Endothelial cell of umbilical vein (primary cell): Measurements from ENCODE around the gene C12orf42. TPM values are rescaled to one million over a fixed set of nuclear protein-coding genes. Genes with fewer than 3 reads are reported as not detected.

ENCODE experiments used
- BruUV-seq: library from RNA; stranded (reverse); fragments of 400-500 nt; replicated peaks from 2 replicates; lab custom pipeline; 2021; lab: Mats Ljungman, UMichigan
- CTCF ChIA-PET: fragments of 300-600, 350-600 bp; sonication (Branson Sonifier 250); formaldehyde crosslinking; loops from one replicate; lab custom pipeline; 2021; ENCODE audit warnings: antibody characterized with exemption, inconsistent platforms; lab: Charles Lee
- POLR2A ChIA-PET: fragments of 300-600, 350-600 bp; sonication (Branson Sonifier 250); formaldehyde crosslinking; loops from one replicate; lab custom pipeline; 2021; ENCODE audit warnings: antibody characterized with exemption, inconsistent platforms; lab: Charles Lee
- DNase-seq: peaks from one replicate; pipeline ENCODE4 v3.0.0-alpha.2; 2011; ENCODE audit warnings: low read depth, low spot score
- FAIRE-seq: peaks from 2 replicates; lab custom pipeline; 2011; peaks lifted over from hg19 to GRCh38; lab: Jason Lieb, UNC
- H2AFZ ChIP-seq: 2 replicates; pipeline ENCODE4 v1.6.0; 2012; ENCODE audit warnings: low read depth, low read length, control low read depth, inconsistent platforms
- H3K27ac ChIP-seq: 2 replicates; pipeline ENCODE4 v1.5.1; 2011; ENCODE audit warnings: low read depth, mild to moderate bottlenecking, control low read depth, low read length, moderate library complexity; ENCODE audit not compliant: insufficient read depth
- H3K27me3 ChIP-seq, 2 experiments: 2 replicates each; pipeline versions ENCODE4 v1.6.0 to v1.6.1; 2011; ENCODE audit warnings: low read length in 2 of 2, mixed read lengths in 1 of 2; ENCODE audit not compliant: control insufficient read depth in 2 of 2, insufficient read depth in 2 of 2
- H3K36me3 ChIP-seq, 2 experiments: 2 replicates in 1 of 2; 3 replicates in 1 of 2; pipeline ENCODE4 v1.5.1; 2011; ENCODE audit warnings: low read length in 2 of 2, mild to moderate bottlenecking in 1 of 2, moderate library complexity in 1 of 2; ENCODE audit not compliant: control insufficient read depth in 2 of 2, insufficient read depth in 2 of 2; ENCODE audit errors: extremely low read depth in 1 of 2
- H3K4me1 ChIP-seq: 3 replicates; pipeline ENCODE4 v1.5.1; 2011; ENCODE audit warnings: mild to moderate bottlenecking, low read length; ENCODE audit not compliant: control insufficient read depth, insufficient read depth; ENCODE audit errors: extremely low read depth
- H3K4me2 ChIP-seq: 2 replicates; pipeline ENCODE4 v1.6.1; 2011; ENCODE audit warnings: low read length, control low read depth, mixed read lengths; ENCODE audit not compliant: insufficient read depth
- H3K4me3 ChIP-seq, 3 experiments: fragments of 200-600 bp in 1 of 3; sonication (generic), shearing (Covaris generic) in 1 of 3; replicated peaks in 1 of 3; 2 replicates each; pipeline ENCODE4 v1.5.1; 2011 to 2016; ENCODE audit warnings: control low read depth in 3 of 3, low read length in 3 of 3, mild to moderate bottlenecking in 2 of 3, inconsistent platforms in 1 of 3, low read depth in 1 of 3, moderate library complexity in 1 of 3; ENCODE audit not compliant: insufficient read depth in 1 of 3
- H3K79me2 ChIP-seq: 2 replicates; pipeline ENCODE4 v1.6.0; 2012; ENCODE audit warnings: low read length, inconsistent platforms; ENCODE audit not compliant: control insufficient read depth, insufficient read depth
- H3K9ac ChIP-seq: replicated peaks from 2 replicates; pipeline ENCODE3; 2011; ENCODE audit warnings: low read length, control low read depth; ENCODE audit not compliant: insufficient read depth; ENCODE audit errors: extremely low read depth
- H3K9me1 ChIP-seq: replicated peaks from 3 replicates; pipeline ENCODE4 v1.6.0; 2011; ENCODE audit warnings: mild to moderate bottlenecking, low read length; ENCODE audit not compliant: control insufficient read depth, insufficient read depth; ENCODE audit errors: extremely low read depth
- H3K9me3 ChIP-seq: replicated peaks from 2 replicates; pipeline ENCODE4 v1.5.1; 2012; ENCODE audit warnings: low read length, inconsistent platforms; ENCODE audit not compliant: control insufficient read depth, insufficient read depth
- H4K20me1 ChIP-seq: replicated peaks from 2 replicates; pipeline ENCODE3; 2011; ENCODE audit warnings: mild to moderate bottlenecking, low read length; ENCODE audit not compliant: control insufficient read depth, insufficient read depth; ENCODE audit errors: extremely low read depth
- CTCF ChIP-seq, 2 donors: IDR thresholded peaks; 1 replicate in 1 of 2; 2 replicates in 1 of 2; pipeline ENCODE4 v1.5.1; 2011; ENCODE audit warnings: low read length in 2 of 2, mild to moderate bottlenecking in 2 of 2, moderate library complexity in 2 of 2, control low read depth in 1 of 2, inconsistent platforms in 1 of 2, low read depth in 1 of 2; ENCODE audit not compliant: insufficient read depth in 1 of 2; ENCODE audit errors: extremely low read depth in 1 of 2
- EZH2 ChIP-seq: IDR thresholded peaks from 2 replicates; pipeline ENCODE4 v1.6.1; 2012; ENCODE audit warnings: borderline replicate concordance, low read depth, mild to moderate bottlenecking, moderate library complexity, low read length, inconsistent platforms; ENCODE audit not compliant: severe bottlenecking
- FOS ChIP-seq: IDR thresholded peaks from 2 replicates; pipeline ENCODE4 v1.6.1; 2011; ENCODE audit warnings: mild to moderate bottlenecking, low read length, moderate library complexity, borderline replicate concordance; ENCODE audit not compliant: insufficient read depth
- GATA2 ChIP-seq: IDR thresholded peaks from 2 replicates; pipeline ENCODE4 v1.7.0; 2011; ENCODE audit warnings: low read depth, mild to moderate bottlenecking, moderate library complexity, mixed read lengths, low read length; ENCODE audit not compliant: insufficient read length, insufficient read depth
- JUN ChIP-seq: IDR thresholded peaks from 2 replicates; pipeline ENCODE4 v1.6.1; 2011; ENCODE audit warnings: borderline replicate concordance, low read depth; ENCODE audit not compliant: insufficient read length, insufficient read depth
- MAX ChIP-seq: IDR thresholded peaks from 2 replicates; pipeline ENCODE4 v1.6.1; 2011; ENCODE audit not compliant: insufficient read depth, insufficient read length
- MYC ChIP-seq: IDR thresholded peaks from one replicate; pipeline ENCODE4 v1.6.1; 2011; ENCODE audit warnings: mild to moderate bottlenecking, low read depth, low read length
- POLR2A ChIP-seq: IDR thresholded peaks from 2 replicates; pipeline ENCODE4 v1.6.1; 2012; ENCODE audit warnings: low read depth, mild to moderate bottlenecking, control low read depth, low read length
- POLR2AphosphoS5 ChIP-seq: IDR thresholded peaks from 2 replicates; pipeline ENCODE4 v1.6.1; 2012; ENCODE audit warnings: low read depth, mild to moderate bottlenecking, control low read depth, low read length, moderate library complexity; ENCODE audit not compliant: insufficient read depth
- dilution Hi-C: fragments of 300-500 bp; cut with MboI; formaldehyde crosslinking; loops from one replicate; pipeline ENCODE4 v1.15.0; 2019; ENCODE audit warnings: low sequenced_read_pairs; ENCODE audit not compliant: extremely low pct_ligation_motif_present
- intact Hi-C: fragments of 100-400 bp; cut with micrococcal nuclease; formaldehyde crosslinking; loops from one replicate; pipeline ENCODE4 v1.10.0; 2022
- polyA plus RNA-seq, 4 experiments: library from polyadenylated mRNA; depleted of rRNA in 3 of 4; stranded (reverse) in 3 of 4; unstranded in 1 of 4; fragments of >200 nt; gene quantifications; 2 replicates each; pipeline versions ENCODE4 v1.2.1 to v1.2.3, GENCODE V29; 2011 to 2012; ENCODE audit warnings: missing spikeins in 1 of 4
- total RNA-seq: library from RNA; stranded (reverse); gene quantifications from 2 replicates; pipeline ENCODE4 v1.2.3, GENCODE V29; 2021

C12orf42 gene
- total and polyA plus RNA-seq, 2 donors (not counting 3 experiments of a cell fraction or from before 2014, with no cell fraction given) = not detected

GRCh38 chr12:103348935-103349334 is 146.8 kb downstream of the C12orf42 start:
- DNase-seq (no peak), FAIRE-seq (no peak)
- no peak overlapping the region for H2AFZ ChIP-seq
- no peak overlapping the region for H3K4me2 ChIP-seq
- TF ChIP-seq CTCF (IDR thresholded peaks at IDR 0.05; ENCODE audit: extremely low read depth in 1 of 2, insufficient read depth in 1 of 2, low read depth in 1 of 2, low read length in 2 of 2) (no peak), EZH2 (no peak)
- intact Hi-C loops = no loop called here
- no TSS peak for BruUV-seq
- no peaks in the 10 kb centered on the region for H3K4me1 ChIP-seq
- H3K27ac ChIP-seq = no peak overlapping the region
- H3K79me2 ChIP-seq = no peaks in the 10 kb centered on the region
- H3K9me3 ChIP-seq = peaks cover 2% of the 10 kb centered on the region
- dilution Hi-C loops = no loop called here
- no peak overlapping the region for H3K9ac ChIP-seq
- H3K36me3 ChIP-seq = no peaks in the 10 kb centered on the region
- ChIA-PET CTCF (no interaction called here), POLR2A (no interaction called here)
- H3K4me3 ChIP-seq = no peak overlapping the region
- H3K27me3 ChIP-seq = no peaks in the 10 kb centered on the region
- no peaks in the 10 kb centered on the region for H3K9me1 ChIP-seq
- H4K20me1 ChIP-seq = no peaks in the 10 kb centered on the region

GRCh38 chr12:103336940-103337339 is 158.8 kb downstream of the C12orf42 start:
- dilution Hi-C loops = no loop called here
- no peak for TF ChIP-seq POLR2A
- no peak for TF ChIP-seq POLR2AphosphoS5
- TF ChIP-seq CTCF (IDR thresholded peaks at IDR 0.05; ENCODE audit: extremely low read depth in 1 of 2, insufficient read depth in 1 of 2, low read depth in 1 of 2, low read length in 2 of 2) = no peak
- no peak for TF ChIP-seq MAX
- no peak for TF ChIP-seq EZH2
- TF ChIP-seq JUN = no peak
- TF ChIP-seq FOS = no peak
- TF ChIP-seq GATA2 = no peak
- TF ChIP-seq MYC = no peak
- intact Hi-C loops = no loop called here
- BruUV-seq = no TSS peak
- ChIA-PET CTCF (no interaction called here), POLR2A (no interaction called here)
- Histone ChIP-seq H4K20me1 (no peaks in the 10 kb centered on the region), H3K4me2 (no peak overlapping the region), H2AFZ (no peak overlapping the region), H3K36me3 (no peaks in the 10 kb centered on the region), H3K4me3 (no peak overlapping the region), H3K79me2 (no peaks in the 10 kb centered on the region), H3K9me1 (no peaks in the 10 kb centered on the region), H3K9ac (no peak overlapping the region), H3K27me3 (no peaks in the 10 kb centered on the region), H3K27ac (no peak overlapping the region), H3K4me1 (no peaks in the 10 kb centered on the region), H3K9me3 (no peaks in the 10 kb centered on the region)
- DNase-seq (no peak), FAIRE-seq (no peak)
